Subcutaneous abdominal adipose tissue (tissue), 5 donors: ENCODE data around the gene ADK.

Experiments used
- H3K27ac ChIP-seq: one replicate; pipeline ENCODE4 v1.7.0; 2013; ENCODE audit warnings: low read depth, mild to moderate bottlenecking, inconsistent platforms, low read length, moderate library complexity
- H3K27me3 ChIP-seq, 5 donors: one replicate each; pipeline ENCODE4 v1.7.0; 2013; ENCODE audit warnings: low read length in 5 of 5, inconsistent platforms in 1 of 5; ENCODE audit not compliant: control insufficient read depth in 5 of 5, insufficient read depth in 4 of 5
- H3K36me3 ChIP-seq, 5 donors: one replicate each; pipeline ENCODE4 v1.7.0; 2013; ENCODE audit warnings: low read length in 5 of 5; ENCODE audit not compliant: control insufficient read depth in 5 of 5, insufficient read depth in 5 of 5
- H3K4me1 ChIP-seq, 5 donors: one replicate each; pipeline ENCODE4 v1.7.0; 2013; ENCODE audit warnings: low read length in 5 of 5, mild to moderate bottlenecking in 3 of 5, moderate library complexity in 1 of 5; ENCODE audit not compliant: control insufficient read depth in 5 of 5, insufficient read depth in 5 of 5
- H3K4me3 ChIP-seq, 5 donors: one replicate each; pipeline ENCODE4 v1.7.0; 2013; ENCODE audit warnings: low read length in 5 of 5, low read depth in 1 of 5
- H3K9ac ChIP-seq, 5 donors: one replicate each; pipeline ENCODE4 v1.7.0; 2013; ENCODE audit warnings: low read length in 5 of 5, mild to moderate bottlenecking in 4 of 5, moderate library complexity in 3 of 5
- H3K9me3 ChIP-seq, 5 donors: one replicate each; pipeline ENCODE4 v1.7.0; 2013; ENCODE audit warnings: low read length in 5 of 5; ENCODE audit not compliant: control insufficient read depth in 5 of 5
- donor health status: healthy.
- donor health status: healthy.
- donor health status: healthy.
- donor health status: healthy.
- donor health status: healthy.

The ADK gene

GRCh38 chr10:74599672-74600071, 448.7 kb downstream of the ADK start:
- H3K4me3 ChIP-seq = no peak overlapping the region
- H3K27ac ChIP-seq = no peak overlapping the region
- H3K36me3 ChIP-seq = peaks cover 0 to 2% (median 0%) of the 10 kb centered on the region in 5 donors
- no peak overlapping the region for H3K9ac ChIP-seq
- no peaks in the 10 kb centered on the region for H3K27me3 ChIP-seq
- no peaks in the 10 kb centered on the region for H3K4me1 ChIP-seq
- H3K9me3 ChIP-seq = no peaks in the 10 kb centered on the region

- Histone ChIP-seq H3K36me3 (peaks cover 0 to 2% (median 0%) of the 10 kb centered on the region in 5 donors), H3K27me3 (no peaks in the 10 kb centered on the region), H3K4me3 (no peak overlapping the region), H3K9me3 (no peaks in the 10 kb centered on the region), H3K9ac (no peak overlapping the region), H3K4me1 (no peaks in the 10 kb centered on the region), H3K27ac (no peak overlapping the region)
Observed at GRCh38 chr10:74600170-74600569, 449.1 kb downstream of the ADK start.

DNA sequence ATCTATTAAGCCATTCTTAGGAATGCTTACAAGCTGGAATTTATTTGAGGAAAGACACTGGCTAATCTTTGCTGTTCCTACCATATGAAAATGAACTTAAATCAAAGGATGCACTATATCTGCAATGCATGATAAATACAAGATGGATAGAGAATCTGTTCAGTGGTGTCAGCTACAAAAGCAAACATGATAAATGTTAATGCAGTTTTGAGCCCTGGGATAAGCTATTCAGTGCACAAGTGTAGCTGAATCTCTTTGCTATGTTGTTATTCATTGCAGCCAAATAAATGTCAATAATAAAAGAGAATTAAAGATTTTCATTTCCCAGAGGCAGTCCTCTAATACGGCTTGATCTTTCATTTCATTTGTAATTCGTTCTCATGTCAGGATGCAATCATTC, 451.6 kb downstream of the ADK start:
- Histone ChIP-seq H3K9ac (no peak overlapping the region), H3K27ac (no peak overlapping the region), H3K9me3 (no peaks in the 10 kb centered on the region), H3K4me3 (no peak overlapping the region), H3K36me3 (peaks cover 0 to 2% (median 0%) of the 10 kb centered on the region in 5 donors), H3K27me3 (no peaks in the 10 kb centered on the region), H3K4me1 (no peaks in the 10 kb centered on the region)

DNA sequence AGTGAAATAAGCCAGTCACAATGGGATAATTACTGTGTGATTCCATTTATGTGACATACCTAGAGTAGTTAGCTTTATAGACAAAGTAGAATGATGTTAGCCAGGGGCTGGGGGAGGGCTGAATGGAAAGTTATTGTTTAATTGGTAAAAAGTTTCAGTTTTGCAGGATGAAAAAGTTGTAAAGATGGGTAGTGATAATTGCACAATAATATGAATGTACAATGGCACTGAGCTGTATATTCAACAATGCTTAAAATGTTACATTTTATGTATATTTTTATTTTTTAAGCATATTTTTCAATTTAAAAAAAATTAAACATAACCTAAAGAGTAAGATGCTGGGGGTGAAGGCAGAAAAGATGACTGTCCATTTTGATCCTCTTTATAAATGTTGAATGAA, 459.3 kb downstream of the ADK start:
- Histone ChIP-seq H3K4me1 (no peaks in the 10 kb centered on the region), H3K4me3 (no peak overlapping the region), H3K27me3 (no peaks in the 10 kb centered on the region), H3K36me3 (no peaks in the 10 kb centered on the region), H3K9me3 (no peaks in the 10 kb centered on the region), H3K27ac (no peak overlapping the region), H3K9ac (no peak overlapping the region)

DNA sequence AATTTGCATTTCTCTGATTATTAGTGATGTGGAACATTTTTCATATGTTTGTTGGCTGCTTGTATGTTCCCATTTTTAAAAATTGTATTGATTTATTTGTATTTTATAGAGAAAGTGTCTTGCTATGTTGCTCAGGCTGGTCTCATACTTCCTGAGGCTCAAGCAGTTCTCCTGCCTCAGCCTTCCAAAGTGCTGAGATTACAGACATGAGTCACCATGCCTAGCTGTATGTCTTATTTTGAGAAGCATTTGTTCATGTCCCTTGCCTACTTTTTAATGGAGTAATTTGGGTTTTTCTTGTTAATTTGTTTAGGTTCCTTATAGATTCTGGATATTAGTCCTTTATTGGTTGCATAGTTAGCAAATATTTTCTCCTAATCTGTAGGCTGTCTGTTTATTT, 461.2 kb downstream of the ADK start:
- Histone ChIP-seq H3K4me3 (no peak overlapping the region), H3K27ac (no peak overlapping the region), H3K36me3 (no peaks in the 10 kb centered on the region), H3K4me1 (no peaks in the 10 kb centered on the region), H3K27me3 (no peaks in the 10 kb centered on the region), H3K9ac (no peak overlapping the region), H3K9me3 (no peaks in the 10 kb centered on the region)

DNA sequence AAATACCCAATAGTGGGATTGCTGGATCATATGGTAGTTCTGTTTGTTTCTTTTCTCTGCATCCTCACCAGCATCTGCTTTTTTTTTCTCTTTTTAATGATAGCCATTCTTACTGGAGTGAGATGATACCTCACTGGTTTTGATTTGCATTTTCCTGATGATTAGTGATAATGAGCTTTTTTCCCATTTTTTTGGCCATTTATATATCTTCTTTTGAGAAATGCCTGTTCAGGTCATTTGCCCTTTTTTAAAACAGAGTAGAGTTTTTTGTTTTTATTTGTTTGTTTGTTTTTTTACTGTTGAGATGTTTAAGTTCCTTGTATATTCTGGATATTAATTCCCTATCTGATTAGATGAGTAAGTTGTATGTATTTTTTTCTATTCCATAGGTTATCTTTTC, 469.6 kb downstream of the ADK start:
- H3K27ac ChIP-seq = no peak overlapping the region
- H3K36me3 ChIP-seq = no peaks in the 10 kb centered on the region
- H3K27me3 ChIP-seq = no peaks in the 10 kb centered on the region
- H3K9me3 ChIP-seq = peaks cover 0 to 6% (median 0%) of the 10 kb centered on the region in 5 donors
- H3K9ac ChIP-seq = no peak overlapping the region
- no peak overlapping the region for H3K4me3 ChIP-seq
- no peaks in the 10 kb centered on the region for H3K4me1 ChIP-seq

DNA sequence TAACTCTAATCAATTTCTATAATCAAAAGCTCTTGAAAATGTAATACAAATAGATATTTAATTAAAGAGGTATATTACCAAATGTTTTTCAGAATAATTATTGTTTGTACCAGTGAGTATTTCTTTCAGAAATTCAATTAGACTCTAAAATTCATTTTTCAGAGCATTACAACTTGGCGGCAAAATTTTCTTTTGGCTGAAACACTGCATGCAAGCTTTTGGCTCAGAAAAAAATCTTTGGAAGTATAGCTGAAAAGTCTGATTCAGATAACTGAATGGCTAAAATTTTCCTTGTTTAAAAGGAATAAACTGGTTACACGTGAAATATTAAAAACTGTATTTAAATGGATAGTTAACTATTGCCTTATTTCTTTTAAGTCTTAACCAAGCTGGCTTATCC, 472.8 kb downstream of the ADK start:
- Histone ChIP-seq H3K27ac (no peak overlapping the region), H3K27me3 (no peaks in the 10 kb centered on the region), H3K36me3 (peaks cover 0 to 4% (median 0%) of the 10 kb centered on the region in 5 donors), H3K4me1 (no peaks in the 10 kb centered on the region), H3K9ac (no peak overlapping the region), H3K4me3 (no peak overlapping the region), H3K9me3 (peaks cover 0 to 6% (median 0%) of the 10 kb centered on the region in 5 donors)

GRCh38 chr10:74624501-74624900, 473.5 kb downstream of the ADK start:
- peaks cover 0 to 5% (median 0%) of the 10 kb centered on the region in 5 donors for H3K36me3 ChIP-seq
- no peak overlapping the region for H3K9ac ChIP-seq
- no peaks in the 10 kb centered on the region for H3K4me1 ChIP-seq
- peaks cover 0 to 6% (median 0%) of the 10 kb centered on the region in 5 donors for H3K9me3 ChIP-seq
- H3K4me3 ChIP-seq = no peak overlapping the region
- no peaks in the 10 kb centered on the region for H3K27me3 ChIP-seq
- H3K27ac ChIP-seq = no peak overlapping the region

- Histone ChIP-seq H3K4me3 (no peak overlapping the region), H3K9ac (no peak overlapping the region), H3K27ac (no peak overlapping the region), H3K9me3 (no peaks in the 10 kb centered on the region), H3K36me3 (peaks cover 0 to 14% (median 3%) of the 10 kb centered on the region in 5 donors), H3K4me1 (no peaks in the 10 kb centered on the region), H3K27me3 (no peaks in the 10 kb centered on the region)
Observed at GRCh38 chr10:74628136-74628535, 477.1 kb downstream of the ADK start.

GRCh38 chr10:74634995-74635536, 484.0 kb downstream of the ADK start:
- Histone ChIP-seq H3K4me3 (no peak overlapping the region), H3K36me3 (peaks cover 0 to 20% (median 3%) of the 10 kb centered on the region in 5 donors), H3K27me3 (no peaks in the 10 kb centered on the region), H3K4me1 (no peaks in the 10 kb centered on the region), H3K27ac (no peak overlapping the region), H3K9me3 (peaks cover 4 to 11% (median 9%) of the 10 kb centered on the region in 5 donors), H3K9ac (no peak overlapping the region)
